ENCODE results near the gene C10orf90.

GRCh38 chr10:126686268-126686667 is 15.8 kb upstream of the C10orf90 start:
- TF ChIP-seq EP300 (IDR thresholded peaks at IDR 0.05) (no peak), POLR2A (IDR thresholded peaks at IDR 0.05; ENCODE audit: low read depth) (no peak), POLR2AphosphoS5 (IDR thresholded peaks at IDR 0.05) (no peak)
